Measurements from ENCODE around the gene TMEM114. TPM values are rescaled to one million over a fixed set of nuclear protein-coding genes. Genes with fewer than 3 reads are reported as not detected.

Gene TMEM114
- total RNA-seq, 2 donors from 2014 or later: not detected

- H3K9me3 ChIP-seq: no peaks in the 10 kb centered on the region
- no peaks in the 10 kb centered on the region for H3K27me3 ChIP-seq
- WGBS, 2 donors: 84 to 86% methylated on average over 4 of the region's 4 CpGs
- intact Hi-C loops (cut with DNase I): no loop called here
- H3K27ac ChIP-seq: no peak overlapping the region
- H3K4me1 ChIP-seq: no peaks in the 10 kb centered on the region
- no peak for DNase-seq
- no peaks in the 10 kb centered on the region for H3K36me3 ChIP-seq (replicated peaks in 1 of 2; ENCODE audit: insufficient read depth in 1 of 2, low read depth in 2 of 2)
- ATAC-seq: no peak
- no peak for TF ChIP-seq POLR2A (IDR thresholded peaks at IDR 0.05)
- TF ChIP-seq CTCF (IDR thresholded peaks at IDR 0.05): no peak
- no peak overlapping the region for H3K4me3 ChIP-seq
Observed at GRCh38 chr16:8554022-8554421, 36.3 kb downstream of the TMEM114 start.

DNA sequence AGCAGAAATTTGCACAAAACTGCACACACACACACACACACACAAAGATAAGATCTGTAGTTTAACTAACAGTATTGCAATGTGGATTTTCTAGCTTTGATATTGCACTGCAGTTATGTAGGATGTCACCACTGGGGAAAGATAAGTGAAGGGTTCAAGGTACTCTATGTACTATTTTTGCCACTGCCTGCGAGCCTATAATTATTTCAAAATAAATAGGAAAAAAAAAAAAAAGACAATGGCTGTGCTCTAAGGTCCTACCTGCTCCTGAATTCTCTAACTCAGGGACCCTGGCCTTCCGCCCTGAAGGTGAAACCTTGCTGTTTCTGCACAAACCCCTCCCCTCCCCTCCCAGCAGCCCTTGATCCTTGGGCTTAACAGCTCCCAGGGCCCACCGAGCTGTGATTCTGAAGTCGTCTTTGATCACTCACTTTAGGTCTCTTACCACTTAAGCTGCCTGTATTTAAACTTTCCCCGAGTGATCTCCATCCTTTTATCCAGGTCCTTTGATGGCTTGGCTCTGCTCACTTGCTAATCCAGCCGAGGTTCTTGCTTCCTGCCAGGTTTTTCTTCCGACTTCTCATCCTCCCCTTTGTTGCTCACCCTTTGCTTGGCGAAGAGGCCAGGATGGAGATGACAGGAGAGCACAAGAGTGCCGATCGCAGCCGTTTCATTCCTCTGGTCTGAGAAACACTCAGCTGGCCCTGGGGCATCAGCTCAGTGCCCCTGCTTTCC is 37.7 kb downstream of the TMEM114 start:
- H3K9me3 ChIP-seq: no peaks in the 10 kb centered on the region
- DNase-seq: no peak
- H3K27ac ChIP-seq: no peak overlapping the region
- no peaks in the 10 kb centered on the region for H3K36me3 ChIP-seq (replicated peaks in 1 of 2; ENCODE audit: insufficient read depth in 1 of 2, low read depth in 2 of 2)
- H3K27me3 ChIP-seq: no peaks in the 10 kb centered on the region
- WGBS, 2 donors: 42 to 58% methylated on average over 11 of the region's 11 CpGs
- no peak for ATAC-seq
- H3K4me1 ChIP-seq: peaks cover 12% of the 10 kb centered on the region
- intact Hi-C loops (cut with DNase I): no loop called here
- TF ChIP-seq CTCF (IDR thresholded peaks at IDR 0.05) (no peak), POLR2A (IDR thresholded peaks at IDR 0.05) (no peak)
- no peak overlapping the region for H3K4me3 ChIP-seq

DNA sequence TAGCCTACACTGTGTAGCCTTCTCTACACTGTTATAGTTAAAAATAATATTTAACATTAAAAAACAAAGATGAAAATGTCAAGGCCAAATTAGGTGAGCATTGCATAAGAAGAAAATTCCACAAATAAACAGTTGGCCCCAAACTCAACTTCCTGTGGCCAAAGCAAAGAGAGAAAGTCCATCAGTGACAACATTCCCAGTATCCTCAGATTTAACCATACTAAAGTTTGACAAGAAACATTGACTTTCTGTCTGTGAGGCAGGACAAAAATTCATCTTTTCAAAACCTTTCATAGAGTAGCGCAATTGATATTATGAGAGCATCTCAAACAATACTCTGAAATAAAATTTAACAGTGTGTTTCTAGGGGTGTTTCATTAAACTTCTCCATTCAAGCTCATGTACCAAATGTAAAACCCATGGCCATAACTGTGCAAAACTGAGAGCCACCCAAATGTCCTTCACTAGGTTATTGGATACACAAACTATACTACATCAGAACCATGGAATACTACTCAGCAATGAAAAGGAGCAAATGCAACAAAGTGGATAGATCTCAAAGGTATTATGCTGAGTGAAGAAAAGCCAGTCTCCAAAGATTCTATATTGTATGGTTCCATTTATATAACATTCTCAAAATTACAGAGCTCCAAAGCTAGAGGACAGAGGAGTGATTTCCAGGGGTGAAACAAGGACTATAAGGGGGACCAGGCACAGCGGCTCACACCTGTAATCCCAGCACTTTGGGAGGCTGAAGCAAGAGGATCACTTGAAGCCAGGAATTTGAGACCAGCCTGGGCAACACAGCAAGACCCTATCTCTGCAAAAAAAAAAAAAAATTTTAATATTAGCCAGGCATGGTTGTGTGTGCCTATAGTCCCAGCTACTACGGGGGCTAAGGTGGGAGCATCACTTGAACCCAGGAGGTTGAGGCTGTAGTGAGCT is 38.7 kb downstream of the TMEM114 start:
- Histone ChIP-seq H3K36me3 (replicated peaks in 1 of 2; ENCODE audit: insufficient read depth in 1 of 2, low read depth in 2 of 2) (no peaks in the 10 kb centered on the region), H3K4me3 (no peak overlapping the region), H3K27me3 (no peaks in the 10 kb centered on the region), H3K27ac (no peak overlapping the region), H3K9me3 (no peaks in the 10 kb centered on the region), H3K4me1 (peaks cover 13% of the 10 kb centered on the region)
- intact Hi-C loops (cut with DNase I): no loop called here
- 92 to 96% methylated on average over 3 of the region's 3 CpGs for WGBS, 2 donors
- ATAC-seq (no peak), DNase-seq (no peak)
- TF ChIP-seq POLR2A (IDR thresholded peaks at IDR 0.05) (no peak), CTCF (IDR thresholded peaks at IDR 0.05) (no peak)

- H3K27me3 ChIP-seq: no peaks in the 10 kb centered on the region
- H3K36me3 ChIP-seq (replicated peaks in 1 of 2; ENCODE audit: insufficient read depth in 1 of 2, low read depth in 2 of 2): no peaks in the 10 kb centered on the region
- DNase-seq (no peak), ATAC-seq (no peak)
- peaks cover 16% of the 10 kb centered on the region for H3K4me1 ChIP-seq
- no peak overlapping the region for H3K27ac ChIP-seq
- H3K9me3 ChIP-seq: no peaks in the 10 kb centered on the region
- intact Hi-C loops (cut with DNase I): no loop called here
- WGBS, 2 donors: 69 to 71% methylated on average over 9 of the region's 9 CpGs
- no peak overlapping the region for H3K4me3 ChIP-seq
- TF ChIP-seq CTCF (IDR thresholded peaks at IDR 0.05) (no peak), POLR2A (IDR thresholded peaks at IDR 0.05) (no peak)
Observed at GRCh38 chr16:8550728-8551387, 39.5 kb downstream of the TMEM114 start.
